Right lobe of liver (tissue), 6 donors: ENCODE measurements around the gene RPTOR. TPM values are rescaled to one million over a fixed set of nuclear protein-coding genes. Genes with fewer than 3 reads are reported as not detected.
A peak's percentile ranks its signal among the peaks of the same experiment; 100 is the strongest.
"Not testable (repeated sequence)": the region's sequence is repeated elsewhere in the genome, so short reads cannot be mapped to it uniquely, and the experiment has no call there.

ENCODE experiments used
- ATAC-seq, 4 donors: fragments of 200-7000 bp; cut with Tn5 transposase; one replicate each; pipeline ENCODE4 v1.9.1; 2020; ENCODE audit warnings: mild to moderate bottlenecking in 4 of 4, moderate library complexity in 4 of 4
- DNase-seq, 3 donors: peaks; one replicate each; pipeline ENCODE4 v3.0.0-alpha.2; 2020
- H3K27ac ChIP-seq, 3 donors: fragments of 200-600 bp; one replicate each; pipeline ENCODE4 v1.8.0; 2022
- H3K27me3 ChIP-seq, 2 donors: fragments of 200-600 bp; one replicate each; pipeline ENCODE4 v1.8.0; 2022
- H3K36me3 ChIP-seq, 4 donors: fragments of 200-600 bp; sonication (generic) in 1 of 4; one replicate each; pipeline versions ENCODE4 v1.5.1 to v1.8.0; 2017 to 2022; ENCODE audit warnings: control low read depth in 1 of 4
- H3K4me1 ChIP-seq, 4 donors: fragments of 200-600 bp; sonication (generic) in 1 of 4; one replicate each; pipeline versions ENCODE4 v1.5.1 to v1.8.0; 2017 to 2022; ENCODE audit warnings: control low read depth in 1 of 4
- H3K4me3 ChIP-seq, 3 donors: fragments of 200-600 bp; one replicate each; pipeline ENCODE4 v1.8.0; 2022
- H3K9me3 ChIP-seq, 4 donors: fragments of 200-600 bp; sonication (generic) in 1 of 4; one replicate each; pipeline versions ENCODE4 v1.5.1 to v1.8.0; 2017 to 2022; ENCODE audit warnings: control low read depth in 1 of 4
- POLR2A ChIP-seq: fragments of 450-650 bp; IDR thresholded peaks from one replicate; pipeline ENCODE4 v1.6.1; 2017; ENCODE audit warnings: antibody characterized with exemption, mild to moderate bottlenecking
- WGBS: methylation state at CpG from one replicate; pipeline ENCODE4 v1.1.6; 2018; ENCODE audit warnings: low coverage, low lambda C conversion rate; ENCODE audit not compliant: insufficient coverage; ENCODE audit errors: missing lambda C conversion rate; 5-methylcytosine and 5-hydroxymethylcytosine counted together
- intact Hi-C, 2 donors: fragments of 100-400 bp; cut with DNase I; formaldehyde crosslinking; loops; one replicate each; pipeline versions ENCODE4 v1.11.2 to v1.14.1; 2022
- total RNA-seq, 6 experiments: library from RNA; depleted of rRNA in 2 of 6; stranded (reverse); fragments of >200 nt in 2 of 6; fragmentation: NEBNext Ultra II Directional in 3 of 6; extraction: Animal tissue kit (Norgen Biotek cat#: 25700) in 3 of 6; gene quantifications; one replicate each; pipeline versions ENCODE4 v1.1.0 to v1.2.4, GENCODE V29; 2016 to 2023
- TF ChIP-seq, protein P1 (sequence below), 4 donors: fragments of 200-600 bp in 3 of 4; fragments of 450-650 bp in 1 of 4; IDR thresholded peaks; one replicate each; pipeline versions ENCODE4 v1.5.1 to v1.8.0; 2016 to 2022; ENCODE audit warnings: antibody characterized with exemption in 4 of 4, mild to moderate bottlenecking in 2 of 4
- donor health status: DM: no; HTN: yes; CAD: no.
- donor health status: DM: no; HTN: no; CAD: no.
- donor health status: DM: no; HTN: no; CAD: no.
- donor health status: DM: no; HTN: yes; CAD: no.
- donor health status: DM: no; HTN: yes; CAD: no.

RPTOR gene
- total RNA-seq, 6 experiments from 2014 or later = 13.1 to 24.0 (median 15.5) TPM

DNA sequence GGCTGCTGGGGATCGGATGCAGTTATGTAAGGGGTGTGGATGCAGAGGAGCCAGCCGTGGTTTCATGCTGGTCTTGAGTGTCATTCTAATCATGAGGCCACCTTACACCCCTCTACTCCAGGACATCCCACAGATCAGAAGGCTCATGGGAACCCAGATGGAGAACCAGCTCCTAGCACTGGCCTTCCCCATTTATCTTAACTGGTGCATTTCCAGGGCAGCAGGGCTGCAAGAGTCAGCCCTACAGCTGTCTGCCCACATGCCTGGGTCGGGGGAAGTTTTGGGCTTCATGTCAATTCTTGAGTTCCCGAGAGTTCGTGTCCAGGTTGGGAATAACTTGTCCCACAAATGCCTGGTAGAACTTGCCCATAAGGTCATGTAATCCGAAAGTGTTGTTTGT, 29.1 kb downstream of the RPTOR start:
- H3K27me3 ChIP-seq = no peaks in the 10 kb centered on the region
- H3K27ac ChIP-seq = no peak overlapping the region
- intact Hi-C loops = loop anchor here in 1 of 2 donors (10.0 kb wide), 1 partner anchor 149 kb away; no protein-coding TSS in a partner anchor
- DNase-seq (no peak), ATAC-seq (peak in 1 of 4 donors; percentile 28)
- no peaks in the 10 kb centered on the region for H3K36me3 ChIP-seq
- H3K4me1 ChIP-seq = no peaks in the 10 kb centered on the region
- TF ChIP-seq, protein P1, sequence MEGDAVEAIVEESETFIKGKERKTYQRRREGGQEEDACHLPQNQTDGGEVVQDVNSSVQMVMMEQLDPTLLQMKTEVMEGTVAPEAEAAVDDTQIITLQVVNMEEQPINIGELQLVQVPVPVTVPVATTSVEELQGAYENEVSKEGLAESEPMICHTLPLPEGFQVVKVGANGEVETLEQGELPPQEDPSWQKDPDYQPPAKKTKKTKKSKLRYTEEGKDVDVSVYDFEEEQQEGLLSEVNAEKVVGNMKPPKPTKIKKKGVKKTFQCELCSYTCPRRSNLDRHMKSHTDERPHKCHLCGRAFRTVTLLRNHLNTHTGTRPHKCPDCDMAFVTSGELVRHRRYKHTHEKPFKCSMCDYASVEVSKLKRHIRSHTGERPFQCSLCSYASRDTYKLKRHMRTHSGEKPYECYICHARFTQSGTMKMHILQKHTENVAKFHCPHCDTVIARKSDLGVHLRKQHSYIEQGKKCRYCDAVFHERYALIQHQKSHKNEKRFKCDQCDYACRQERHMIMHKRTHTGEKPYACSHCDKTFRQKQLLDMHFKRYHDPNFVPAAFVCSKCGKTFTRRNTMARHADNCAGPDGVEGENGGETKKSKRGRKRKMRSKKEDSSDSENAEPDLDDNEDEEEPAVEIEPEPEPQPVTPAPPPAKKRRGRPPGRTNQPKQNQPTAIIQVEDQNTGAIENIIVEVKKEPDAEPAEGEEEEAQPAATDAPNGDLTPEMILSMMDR (IDR thresholded peaks at IDR 0.05) = no peak
- no peak for TF ChIP-seq POLR2A
- H3K4me3 ChIP-seq = no peak overlapping the region
- WGBS = 78% methylated on average over 6 of the region's 6 CpGs
- H3K9me3 ChIP-seq = no peaks in the 10 kb centered on the region

GRCh38 chr17:80574496-80574895, 29.9 kb downstream of the RPTOR start:
- DNase-seq = no peak
- WGBS = 88% methylated on average over 3 of the region's 4 CpGs

GRCh38 chr17:80575057-80575875, 30.6 kb downstream of the RPTOR start:
- intact Hi-C loops = loop anchor here in 1 of 2 donors (10.0 kb wide), 1 partner anchor 150 kb away; no protein-coding TSS in a partner anchor
- Histone ChIP-seq H3K9me3 (no peaks in the 10 kb centered on the region), H3K4me1 (no peaks in the 10 kb centered on the region), H3K36me3 (no peaks in the 10 kb centered on the region), H3K27me3 (no peaks in the 10 kb centered on the region), H3K4me3 (no peak overlapping the region), H3K27ac (no peak overlapping the region)
- TF ChIP-seq, protein P1 (IDR thresholded peaks at IDR 0.05) = peak; percentile 92 to 99 (median 99)
- no peak for TF ChIP-seq POLR2A
- DNase-seq (peak; percentile 75 to 84 (median 84)), ATAC-seq (peak; percentile 99 to 100 (median 100))
- 24% methylated on average over 16 of the region's 17 CpGs for WGBS

More at GRCh38 chr17:80574496-80574895, 29.9 kb downstream of the RPTOR start:
- no peaks in the 10 kb centered on the region for H3K27me3 ChIP-seq
- H3K4me3 ChIP-seq = no peak overlapping the region
- no peaks in the 10 kb centered on the region for H3K4me1 ChIP-seq
- H3K9me3 ChIP-seq = no peaks in the 10 kb centered on the region
- intact Hi-C loops = loop anchor here in 1 of 2 donors (10.0 kb wide), 1 partner anchor 150 kb away; no protein-coding TSS in a partner anchor
- ATAC-seq = no peak
- no peaks in the 10 kb centered on the region for H3K36me3 ChIP-seq
- TF ChIP-seq, protein P1 (IDR thresholded peaks at IDR 0.05) = no peak
- TF ChIP-seq POLR2A = no peak
- no peak overlapping the region for H3K27ac ChIP-seq

- intact Hi-C loops = loop anchor here in 1 of 2 donors (10.0 kb wide), 1 partner anchor 153 kb away; no protein-coding TSS in a partner anchor
- WGBS = 85% methylated on average over 9 of the region's 14 CpGs
- H3K9me3 ChIP-seq = no peaks in the 10 kb centered on the region
- TF ChIP-seq, protein P1 (IDR thresholded peaks at IDR 0.05) = no peak
- no peak for DNase-seq
- no peak overlapping the region for H3K4me3 ChIP-seq
- H3K27ac ChIP-seq = no peak overlapping the region
- H3K4me1 ChIP-seq = no peaks in the 10 kb centered on the region
- H3K27me3 ChIP-seq = no peaks in the 10 kb centered on the region
- no peak for ATAC-seq
- H3K36me3 ChIP-seq = no peaks in the 10 kb centered on the region
Observed at GRCh38 chr17:80577876-80578570, 33.4 kb downstream of the RPTOR start.

DNA sequence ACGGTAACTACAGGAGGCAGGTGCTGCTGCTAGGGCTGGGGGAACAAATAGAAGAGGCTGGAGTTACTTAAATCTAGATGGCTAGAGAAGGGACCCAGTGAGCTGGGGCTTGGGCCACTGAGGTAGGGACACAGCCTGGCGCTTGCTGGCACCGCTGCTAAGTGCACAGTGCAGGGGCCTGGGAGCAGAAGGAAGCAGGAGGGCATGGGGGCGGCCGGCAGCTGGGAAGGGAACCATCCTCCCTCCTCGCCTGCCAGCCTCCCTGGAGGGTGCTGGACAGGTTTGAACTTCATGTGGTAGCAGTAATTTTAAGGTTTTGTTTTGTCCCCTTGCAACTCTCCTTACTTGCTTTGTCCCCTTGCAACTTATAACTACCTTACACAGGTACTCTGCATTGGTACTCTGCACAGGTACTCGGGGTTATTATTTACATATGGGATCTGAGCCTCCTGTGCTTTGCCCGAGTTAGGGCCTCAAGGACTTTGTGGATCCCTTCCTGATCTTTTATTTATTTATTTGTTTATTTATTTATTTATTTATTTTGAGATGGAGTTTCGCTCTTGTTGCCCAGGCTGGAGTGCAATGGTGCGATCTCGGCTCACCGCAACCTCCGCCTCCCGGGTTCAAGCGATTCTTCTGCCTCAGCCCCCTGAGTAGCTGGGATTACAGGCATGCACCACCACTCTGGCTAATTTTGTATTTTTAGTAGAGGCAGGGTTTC, 34.2 kb downstream of the RPTOR start:
- not testable (repeated sequence) for DNase-seq, H3K4me3 ChIP-seq, H3K36me3 ChIP-seq, H3K27me3 ChIP-seq, H3K27ac ChIP-seq, H3K4me1 ChIP-seq, ATAC-seq, H3K9me3 ChIP-seq
- intact Hi-C loops = loop anchor here in 1 of 2 donors (10.0 kb wide), 1 partner anchor 154 kb away; no protein-coding TSS in a partner anchor
- WGBS = 91% methylated on average over 11 of the region's 15 CpGs
